Peyer's patch (tissue), 4 donors: ENCODE results near the gene CTBP2. TPM values are rescaled to one million over a fixed set of nuclear protein-coding genes. Genes with fewer than 3 reads are reported as not detected.

ENCODE experiments used
- DNase-seq, 3 donors: peaks; one replicate each; pipeline ENCODE4 v3.0.0-alpha.2; 2017 to 2019
- H3K27ac ChIP-seq, 4 donors: fragments of 200-600 bp; sonication (generic); one replicate each; pipeline ENCODE4 v1.5.1; 2016 to 2019
- H3K27me3 ChIP-seq, 2 donors: fragments of 200-600 bp; sonication (generic); one replicate each; pipeline ENCODE4 v1.5.1; 2019
- H3K36me3 ChIP-seq, 3 donors: fragments of 200-600 bp; sonication (generic); one replicate each; pipeline ENCODE4 v1.5.1; 2016 to 2019
- H3K4me1 ChIP-seq, 4 donors: fragments of 200-600 bp; sonication (generic); one replicate each; pipeline ENCODE4 v1.5.1; 2016 to 2019
- H3K4me3 ChIP-seq, 4 donors: fragments of 200-600 bp; sonication (generic); 1 replicate in 3 of 4; 2 replicates in 1 of 4; pipeline ENCODE4 v1.5.1; 2016 to 2019; ENCODE audit warnings: mild to moderate bottlenecking in 1 of 4
- H3K9me3 ChIP-seq, 4 donors: fragments of 200-600 bp; sonication (generic); one replicate each; pipeline ENCODE4 v1.5.1; 2016 to 2019; ENCODE audit warnings: mild to moderate bottlenecking in 1 of 4
- CTCF ChIP-seq, 6 experiments: fragments of 450-650 bp in 4 of 6; fragments of 200-600 bp in 2 of 6; sonication (generic) in 1 of 6; IDR thresholded peaks; one replicate each; pipeline ENCODE4 v1.5.1; 2017 to 2019; ENCODE audit warnings: antibody characterized with exemption in 6 of 6, mild to moderate bottlenecking in 3 of 6, moderate library complexity in 1 of 6
- POLR2A ChIP-seq, 2 donors: fragments of 450-650 bp; IDR thresholded peaks; one replicate each; pipeline ENCODE4 v1.5.1; 2017; ENCODE audit warnings: antibody characterized with exemption in 2 of 2, mild to moderate bottlenecking in 2 of 2, moderate library complexity in 2 of 2
- total RNA-seq, 4 donors: library from RNA; depleted of rRNA; stranded (reverse); fragments of >200 nt; gene quantifications; one replicate each; pipeline ENCODE4 v1.1.0, GENCODE V29; 2016

Gene CTBP2
- total RNA-seq, 4 donors from 2014 or later: 53.6 to 83.8 (median 64.7) TPM

GRCh38 chr10:125035136-125035535 is 125.2 kb downstream of the CTBP2 start:
- TF ChIP-seq POLR2A (IDR thresholded peaks at IDR 0.05) (no peak), CTCF (IDR thresholded peaks at IDR 0.05) (no peak)
- no peaks in the 10 kb centered on the region for H3K9me3 ChIP-seq
- no peaks in the 10 kb centered on the region for H3K27me3 ChIP-seq
- DNase-seq: no peak
- peaks cover 0 to 9% (median 0%) of the 10 kb centered on the region in 3 donors for H3K36me3 ChIP-seq
- H3K4me3 ChIP-seq: no peak overlapping the region
- H3K27ac ChIP-seq: no peak overlapping the region
- H3K4me1 ChIP-seq: peaks cover 0 to 23% (median 0%) of the 10 kb centered on the region in 4 donors

- TF ChIP-seq CTCF (IDR thresholded peaks at IDR 0.05) (no peak), POLR2A (IDR thresholded peaks at IDR 0.05) (no peak)
- Histone ChIP-seq H3K36me3 (peaks cover 0 to 9% (median 0%) of the 10 kb centered on the region in 3 donors), H3K27ac (no peak overlapping the region), H3K4me1 (peaks cover 0 to 23% (median 0%) of the 10 kb centered on the region in 4 donors), H3K9me3 (no peaks in the 10 kb centered on the region), H3K4me3 (no peak overlapping the region), H3K27me3 (no peaks in the 10 kb centered on the region)
- no peak for DNase-seq
These were observed 125.7 kb downstream of the CTBP2 start for GRCh38 chr10:125034675-125035074.

- H3K27me3 ChIP-seq: no peaks in the 10 kb centered on the region
- no peak overlapping the region for H3K27ac ChIP-seq
- H3K4me3 ChIP-seq: no peak overlapping the region
- DNase-seq: no peak
- peaks cover 0 to 9% (median 0%) of the 10 kb centered on the region in 3 donors for H3K36me3 ChIP-seq
- no peaks in the 10 kb centered on the region for H3K9me3 ChIP-seq
- TF ChIP-seq POLR2A (IDR thresholded peaks at IDR 0.05): no peak
- no peak for TF ChIP-seq CTCF (IDR thresholded peaks at IDR 0.05)
- H3K4me1 ChIP-seq: peaks cover 0 to 11% (median 0%) of the 10 kb centered on the region in 4 donors
These were observed 127.0 kb downstream of the CTBP2 start for GRCh38 chr10:125033146-125033924.

- Histone ChIP-seq H3K36me3 (peaks cover 0 to 9% (median 0%) of the 10 kb centered on the region in 3 donors), H3K27ac (no peak overlapping the region), H3K27me3 (no peaks in the 10 kb centered on the region), H3K9me3 (no peaks in the 10 kb centered on the region), H3K4me1 (peaks cover 0 to 11% (median 0%) of the 10 kb centered on the region in 4 donors), H3K4me3 (no peak overlapping the region)
- DNase-seq: no peak
- TF ChIP-seq CTCF (IDR thresholded peaks at IDR 0.05) (no peak), POLR2A (IDR thresholded peaks at IDR 0.05) (no peak)
These were observed 127.8 kb downstream of the CTBP2 start for GRCh38 chr10:125032474-125033020.

DNA sequence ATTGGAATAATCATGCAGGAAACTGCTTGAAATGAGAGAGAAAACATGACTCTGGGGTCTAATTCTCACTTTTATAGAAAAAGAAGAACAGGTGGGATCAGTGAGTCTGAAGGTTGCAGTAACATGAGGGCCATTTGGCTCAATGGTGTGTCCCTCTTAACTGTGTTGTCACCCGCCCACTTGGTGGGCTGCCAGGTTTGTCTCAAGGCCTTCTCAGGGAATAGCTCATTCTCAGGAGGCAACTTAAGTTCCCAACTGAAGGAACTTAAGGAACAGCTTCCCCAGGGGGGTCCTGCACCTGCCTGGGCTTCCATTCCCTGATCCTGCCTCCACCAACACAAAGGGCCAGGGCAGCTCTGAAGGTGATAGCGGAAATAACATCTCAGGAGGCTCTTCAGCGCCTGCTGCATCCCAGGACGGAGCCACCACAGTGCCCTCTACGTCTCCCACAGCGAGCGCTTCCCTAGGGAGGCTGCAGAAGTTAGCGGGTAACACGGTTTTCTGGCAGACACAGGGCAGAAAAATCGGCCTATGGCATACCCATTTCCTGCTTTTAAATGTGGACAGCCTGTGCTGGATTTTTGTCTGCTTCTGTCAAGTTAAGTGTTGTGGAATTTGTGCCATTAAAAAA is 129.7 kb downstream of the CTBP2 start:
- no peak for DNase-seq
- Histone ChIP-seq H3K36me3 (peaks cover 0 to 23% (median 0%) of the 10 kb centered on the region in 3 donors), H3K27ac (no peak overlapping the region), H3K9me3 (no peaks in the 10 kb centered on the region), H3K27me3 (no peaks in the 10 kb centered on the region), H3K4me1 (peaks cover 0 to 3% (median 0%) of the 10 kb centered on the region in 4 donors), H3K4me3 (no peak overlapping the region)
- TF ChIP-seq CTCF (IDR thresholded peaks at IDR 0.05): no peak
- no peak for TF ChIP-seq POLR2A (IDR thresholded peaks at IDR 0.05)
